Left forelimb (tissue), 1 donor: ENCODE measurements around the gene TMED1.
"Not testable (repeated sequence)": the region's sequence is repeated elsewhere in the genome, so short reads cannot be mapped to it uniquely, and the experiment has no call there.

Source experiments
- DNase-seq: peaks from one replicate; pipeline ENCODE4 v3.0.0-alpha.2; 2018; ENCODE audit warnings: low spot score

The TMED1 gene

GRCh38 chr19:10862561-10863106 is 26.6 kb upstream of the TMED1 start:
- DNase-seq = no peak

GRCh38 chr19:10861103-10861651 is 25.2 kb upstream of the TMED1 start:
- DNase-seq = no peak

- no peak for DNase-seq
Observed at GRCh38 chr19:10858204-10858828, 22.3 kb upstream of the TMED1 start.

- not testable (repeated sequence) for DNase-seq
Observed at GRCh38 chr19:10856899-10857298, 20.9 kb upstream of the TMED1 start.

- no peak for DNase-seq
Observed at GRCh38 chr19:10855879-10856522, 20.0 kb upstream of the TMED1 start.

- no peak for DNase-seq
Observed at GRCh38 chr19:10854350-10855089, 18.5 kb upstream of the TMED1 start.

GRCh38 chr19:10852941-10853340 is 16.9 kb upstream of the TMED1 start:
- no peak for DNase-seq

- no peak for DNase-seq
Observed at GRCh38 chr19:10852098-10852800, 16.2 kb upstream of the TMED1 start.

GRCh38 chr19:10850631-10851030 is 14.6 kb upstream of the TMED1 start:
- DNase-seq = no peak

GRCh38 chr19:10848230-10848856 is 12.3 kb upstream of the TMED1 start, which contains the start of gene C19orf38:
Gene C19orf38 (plus strand): TSS chr19:10848415. CDS start chr19:10848509, 94 bp downstream.
- DNase-seq = peak; percentile 73

GRCh38 chr19:10846500-10847202 is 10.6 kb upstream of the TMED1 start:
- no peak for DNase-seq

GRCh38 chr19:10842788-10843187 is 6.8 kb upstream of the TMED1 start:
- no peak for DNase-seq

- no peak for DNase-seq
Observed at GRCh38 chr19:10839114-10840050, 3.4 kb upstream of the TMED1 start.

GRCh38 chr19:10838377-10838776 is 2.4 kb upstream of the TMED1 start:
- no peak for DNase-seq

GRCh38 chr19:10837649-10838048 is 1.6 kb upstream of the TMED1 start:
- DNase-seq = not testable (repeated sequence)

GRCh38 chr19:10836479-10837330 is 693 bp upstream of the TMED1 start:
- DNase-seq = peak; percentile 91

- no peak for DNase-seq
Observed at GRCh38 chr19:10835089-10835753, 791 bp downstream of the TMED1 start.

- no peak for DNase-seq
Observed at GRCh38 chr19:10832939-10833296, 3.1 kb downstream of the TMED1 start.
